Activated CD4-positive, alpha-beta memory T cell treated with anti-CD3 and anti-CD28 coated beads for 36 hours (primary cell): ENCODE data around the gene CSTF2. TPM values are rescaled to one million over a fixed set of nuclear protein-coding genes. Genes with fewer than 3 reads are reported as not detected.

ENCODE experiments used
- CTCF ChIA-PET: fragments of 350-600 bp; sonication (Branson Sonifier 250); formaldehyde crosslinking; loops from one replicate; lab custom pipeline; 2021; ENCODE audit warnings: antibody characterized with exemption, inconsistent platforms; lab: Charles Lee
- POLR2A ChIA-PET: fragments of 350-600 bp; sonication (Branson Sonifier 250); formaldehyde crosslinking; loops from one replicate; lab custom pipeline; 2021; ENCODE audit warnings: antibody characterized with exemption; lab: Charles Lee
- DNase-seq: peaks from one replicate; pipeline ENCODE4 v3.0.0-alpha.2; 2020
- H3K27ac Mint-ChIP-seq: one replicate; pipeline ENCODE4 v1.8.0; 2021; ENCODE audit warnings: mixed read lengths
- H3K27me3 Mint-ChIP-seq: one replicate; pipeline ENCODE4 v1.8.0; 2021; ENCODE audit warnings: mixed read lengths
- H3K36me3 Mint-ChIP-seq: one replicate; pipeline ENCODE4 v1.8.0; 2021; ENCODE audit warnings: mixed read lengths
- H3K4me1 Mint-ChIP-seq: one replicate; pipeline ENCODE4 v1.8.0; 2021; ENCODE audit warnings: low read depth, mixed read lengths
- H3K4me3 Mint-ChIP-seq: one replicate; pipeline ENCODE4 v1.8.0; 2021; ENCODE audit warnings: mild to moderate bottlenecking, mixed read lengths
- H3K9me3 Mint-ChIP-seq: one replicate; pipeline ENCODE4 v1.8.0; 2021; ENCODE audit warnings: mixed read lengths
- intact Hi-C: fragments of 100-400 bp; cut with micrococcal nuclease; formaldehyde crosslinking; loops from one replicate; pipeline ENCODE4 v1.15.1; 2023
- total RNA-seq, 2 experiments: library from RNA; stranded (reverse); gene quantifications; one replicate each; pipeline ENCODE4 v1.2.3, GENCODE V29; 2021

CSTF2 gene
- total RNA-seq, 2 experiments from 2014 or later, result 41.3 to 42.8 TPM

DNA sequence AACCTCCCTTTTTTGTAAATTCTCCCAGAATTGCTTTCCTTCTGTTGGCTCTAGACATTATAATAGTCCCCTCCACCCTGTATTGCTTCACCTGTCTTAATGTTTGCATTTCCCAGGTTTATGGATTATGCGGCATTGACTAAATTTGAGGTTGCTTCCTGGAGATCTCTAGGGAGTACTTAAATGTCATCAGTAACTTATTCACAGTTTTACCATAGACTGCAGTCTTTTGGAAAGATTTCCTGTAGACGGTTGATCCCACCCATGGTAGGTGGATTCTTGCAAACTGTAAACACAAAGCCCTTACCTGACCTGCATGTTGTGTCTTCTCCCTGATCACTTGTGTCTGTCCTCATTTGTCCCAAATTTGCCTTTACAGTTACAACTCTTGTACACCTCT lies 60.2 kb downstream of the CSTF2 start:
- H3K4me3 Mint-ChIP-seq, result no peak overlapping the region

DNA sequence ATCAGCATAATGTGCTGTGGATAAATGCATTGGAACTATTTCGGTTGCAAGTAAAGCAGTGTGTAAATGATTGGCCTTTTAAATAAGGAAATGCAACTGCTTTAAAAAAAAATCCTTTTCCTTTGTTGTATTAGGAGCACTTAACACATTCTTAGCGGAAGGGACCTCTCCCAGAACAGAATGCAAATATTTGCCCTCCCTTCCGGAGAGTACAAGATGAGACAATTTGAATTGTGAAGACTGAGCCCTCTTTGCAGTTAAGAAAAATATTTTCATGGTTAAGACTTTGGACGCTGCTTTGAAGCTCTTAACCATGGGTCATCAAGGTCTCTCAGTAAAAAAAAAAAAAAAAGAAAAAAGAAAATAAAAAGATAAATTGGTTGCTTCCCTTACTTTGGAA lies 63.5 kb downstream of the CSTF2 start:
- Mint-ChIP-seq H3K9me3 (no peaks in the 10 kb centered on the region), H3K4me3 (no peak overlapping the region), H3K36me3 (no peaks in the 10 kb centered on the region), H3K27ac (no peak overlapping the region), H3K4me1 (peaks cover 3% of the 10 kb centered on the region), H3K27me3 (peaks cover 3% of the 10 kb centered on the region)
- intact Hi-C loops, result no loop called here
- ChIA-PET POLR2A (no interaction called here), CTCF (no interaction called here)
- DNase-seq, result no peak

More for the DNA sequence above, 60.2 kb downstream of the CSTF2 start:
- intact Hi-C loops, result no loop called here
- Mint-ChIP-seq H3K27me3 (peaks cover 1% of the 10 kb centered on the region), H3K4me1 (peaks cover 3% of the 10 kb centered on the region), H3K36me3 (no peaks in the 10 kb centered on the region), H3K27ac (no peak overlapping the region), H3K9me3 (no peaks in the 10 kb centered on the region)
- ChIA-PET POLR2A (no interaction called here), CTCF (no interaction called here)
- DNase-seq, result no peak

Other genes with a start within 250 kb of the CSTF2 start
- not detected for gene TNMD, start 235.5 kb upstream of the CSTF2 start, total RNA-seq
- gene TSPAN6, start 183.6 kb upstream of the CSTF2 start, total RNA-seq, result under 1 TPM in 1 of 2 experiments, not detected in 1; 0.19 TPM
- not detected for gene SRPX2, start 176.2 kb upstream of the CSTF2 start, total RNA-seq
- gene SYTL4, start 88.3 kb upstream of the CSTF2 start, total RNA-seq, result not detected
- gene NOX1, start 54.0 kb downstream of the CSTF2 start, total RNA-seq, result not detected
- gene XKRX, start 108.5 kb downstream of the CSTF2 start, total RNA-seq, result under 1 TPM; 0.45 to 0.48 TPM
- not detected for gene ARL13A, start 149.3 kb downstream of the CSTF2 start, total RNA-seq
- 10 to 100 TPM; 19.6 to 21.2 TPM for gene TRMT2B, start 231.7 kb downstream of the CSTF2 start, total RNA-seq